K562 (cell line): ENCODE results near the gene DNAJC30. TPM values are rescaled to one million over a fixed set of nuclear protein-coding genes. Genes with fewer than 3 reads are reported as not detected.

Source experiments
- ATAC-seq: fragments of 200-7000 bp; cut with Tn5 transposase; 3 replicates; pipeline ENCODE4 v1.9.1; 2020; ENCODE audit warnings: moderate library complexity
- BruUV-seq: library from RNA; stranded (reverse); fragments of 400-500 nt; replicated peaks from 2 replicates; lab custom pipeline; 2021; lab: Mats Ljungman, UMichigan
- CTCF ChIA-PET: fragments of 300-600 bp; formaldehyde crosslinking; extraction: SDS; loops from one replicate; lab custom pipeline; 2021; ENCODE audit warnings: low intra/inter-chr PET ratio; lab: Yijun Ruan, JAX
- POLR2A ChIA-PET: fragments of 300-600, 350-650 bp; sonication (Branson Sonifier 250); formaldehyde crosslinking; extraction: SDS; loops from one replicate; lab custom pipeline; 2021; ENCODE audit warnings: antibody characterized with exemption, inconsistent platforms; lab: Yijun Ruan, JAX
- DNase-seq, 4 experiments: peaks; one replicate each; pipeline versions ENCODE4 v3.0.0 to v3.0.0-alpha.2; 2011 to 2018; ENCODE audit warnings: low spot score in 3 of 4, mixed read lengths in 3 of 4; ENCODE audit errors: extremely low read depth in 1 of 4
- FAIRE-seq: peaks from 2 replicates; lab custom pipeline; 2011; peaks lifted over from hg19 to GRCh38; lab: Jason Lieb, UNC
- H2AFZ ChIP-seq: 2 replicates; pipeline ENCODE4 v1.6.0; 2011; ENCODE audit warnings: low read depth, low read length, control low read depth, inconsistent platforms
- H3K27ac ChIP-seq: fragments of 200-600 bp; 3 replicates; pipeline ENCODE4 v1.8.0; 2011; ENCODE audit warnings: low read depth, mild to moderate bottlenecking, control low read depth, inconsistent platforms, low read length, moderate library complexity, mixed read lengths; ENCODE audit errors: extremely low read depth
- H3K27me3 ChIP-seq, 2 experiments: fragments of 300-600 bp in 1 of 2; 2 replicates in 1 of 2; 3 replicates in 1 of 2; pipeline versions ENCODE4 v1.6.0 to v1.8.0; 2011; ENCODE audit warnings: inconsistent platforms in 2 of 2, low read length in 2 of 2, mild to moderate bottlenecking in 1 of 2, mixed read lengths in 1 of 2, moderate library complexity in 1 of 2; ENCODE audit not compliant: control insufficient read depth in 2 of 2, insufficient read depth in 2 of 2
- H3K36me3 ChIP-seq: fragments of 300-600 bp; 3 replicates; pipeline ENCODE4 v1.8.0; 2011; ENCODE audit warnings: mild to moderate bottlenecking, low read length, inconsistent platforms; ENCODE audit not compliant: control insufficient read depth, insufficient read depth
- H3K4me1 ChIP-seq, 2 experiments: fragments of 200-600 bp in 1 of 2; replicated peaks in 1 of 2; 2 replicates in 1 of 2; 3 replicates in 1 of 2; pipeline versions ENCODE4 v1.5.1 to v1.8.0; 2011; ENCODE audit warnings: inconsistent platforms in 2 of 2, low read length in 2 of 2, mild to moderate bottlenecking in 1 of 2, mixed read lengths in 1 of 2, moderate library complexity in 1 of 2; ENCODE audit not compliant: control insufficient read depth in 2 of 2, insufficient read depth in 2 of 2
- H3K4me2 ChIP-seq: 2 replicates; pipeline ENCODE4 v1.6.1; 2011; ENCODE audit warnings: low read length, control low read depth, inconsistent platforms, mixed read lengths; ENCODE audit not compliant: insufficient read depth
- H3K4me3 ChIP-seq: fragments of 200-600 bp; sonication (generic), shearing (Covaris generic); 2 replicates; pipeline ENCODE4 v1.5.1; 2016; ENCODE audit warnings: control low read depth, inconsistent platforms
- H3K79me2 ChIP-seq: fragments of 200-600 bp; 3 replicates; pipeline ENCODE4 v1.8.0; 2011; ENCODE audit warnings: low read length, inconsistent platforms; ENCODE audit not compliant: control insufficient read depth, insufficient read depth
- H3K9ac ChIP-seq, 2 experiments: 2 replicates each; pipeline versions ENCODE4 v1.6.0 to v1.6.1; 2011; ENCODE audit warnings: low read depth in 2 of 2, low read length in 2 of 2, control low read depth in 1 of 2, inconsistent platforms in 1 of 2, mild to moderate bottlenecking in 1 of 2, mixed read lengths in 1 of 2; ENCODE audit not compliant: insufficient read depth in 1 of 2
- H3K9me1 ChIP-seq: one replicate; pipeline ENCODE4 v1.6.0; 2011; ENCODE audit warnings: inconsistent platforms, mild to moderate bottlenecking, low read length, moderate library complexity; ENCODE audit not compliant: control insufficient read depth, insufficient read depth
- H3K9me3 ChIP-seq: replicated peaks from 2 replicates; pipeline ENCODE4 v1.5.1; 2011; ENCODE audit warnings: low read depth, low read length, inconsistent platforms; ENCODE audit not compliant: control insufficient read depth, insufficient read depth
- H4K20me1 ChIP-seq: replicated peaks from 2 replicates; pipeline ENCODE4 v1.6.1; 2011; ENCODE audit warnings: low read length, inconsistent platforms, mixed read lengths; ENCODE audit not compliant: control insufficient read depth, insufficient read depth
- GATA2 ChIP-seq: sonication (generic); formaldehyde crosslinking; IDR thresholded peaks from 2 replicates; pipeline ENCODE4 v1.4.0; 2020; ENCODE audit warnings: mild to moderate bottlenecking, missing genetic modification reagents
- ZBTB7A ChIP-seq: IDR thresholded peaks from 2 replicates; pipeline ENCODE4 v1.6.1; 2011; ENCODE audit warnings: low read depth, mild to moderate bottlenecking, low read length, moderate library complexity, borderline replicate concordance; ENCODE audit not compliant: control insufficient read depth
- ZNF584 ChIP-seq: fragments of 200-800 bp; sonication (Bioruptor generic); IDR thresholded peaks from 2 replicates; pipeline ENCODE4 v1.6.1; 2016; ENCODE audit warnings: low read depth, mild to moderate bottlenecking, missing genetic modification characterization, missing compliant biosample characterization
- WGBS: fragments of 100-300 bp; shearing (Covaris generic); methylation state at CpG from one replicate; pipeline ENCODE4 v1.1.6; 2016; ENCODE audit warnings: low coverage, mixed read lengths; ENCODE audit not compliant: insufficient coverage; ENCODE audit errors: missing lambda C conversion rate; 5-methylcytosine and 5-hydroxymethylcytosine counted together
- in situ Hi-C: fragments of 300-500 bp; cut with MboI; formaldehyde crosslinking; loops from 4 replicates; pipeline ENCODE4 v1.15.0; 2018; ENCODE audit warnings: inconsistent platforms, mixed read lengths
- intact Hi-C: fragments of 100-400 bp; cut with micrococcal nuclease; formaldehyde crosslinking; loops from 2 replicates; pipeline ENCODE4 v1.14.2; 2022
- polyA plus RNA-seq, 8 experiments: library from polyadenylated mRNA; depleted of rRNA in 4 of 8; stranded (reverse) in 5 of 8; unstranded in 3 of 8; fragments of >200 nt; fragmentation: Nextera tagmentation in 2 of 8; fragmentation: Illumina TruSeq in 1 of 8; extraction: Ambion mirVana in 2 of 8; extraction: Trizol in 1 of 8; gene quantifications; 2 replicates each; pipeline versions ENCODE4 v1.2.1 to v1.2.3, GENCODE V29; 2011 to 2014; ENCODE audit warnings: inconsistent platforms in 1 of 8, missing spikeins in 1 of 8
- total RNA-seq, 7 experiments: library from RNA; depleted of rRNA in 6 of 7; stranded (reverse); fragments of >200 nt in 6 of 7; fragmentation: Illumina TruSeq in 2 of 7; extraction: Trizol in 2 of 7; gene quantifications; 2 replicates each; pipeline versions ENCODE4 v1.2.1 to v1.2.3, GENCODE V29; 2011 to 2021; ENCODE audit warnings: low replicate concordance in 1 of 7
- TF ChIP-seq, protein P1 (sequence below): fragments of 200-800 bp; sonication (Bioruptor generic); IDR thresholded peaks from 2 replicates; pipeline ENCODE4 v1.6.1; 2016; ENCODE audit warnings: missing genetic modification characterization, missing compliant biosample characterization
- TF ChIP-seq, protein P2 (sequence below): fragments of 250-450 bp; sonication (Bioruptor Pico); IDR thresholded peaks from 2 replicates; pipeline ENCODE4 v1.8.0; 2021; ENCODE audit warnings: moderate library complexity, mild to moderate bottlenecking, inconsistent platforms
- TF ChIP-seq, protein P3 (sequence below): fragments of 250-450 bp; sonication (Bioruptor Pico); IDR thresholded peaks from 2 replicates; pipeline ENCODE4 v1.5.0; 2020; ENCODE audit warnings: mild to moderate bottlenecking
- TF ChIP-seq, protein P4 (sequence below): IDR thresholded peaks from 3 replicates; pipeline ENCODE4 v1.6.1; 2011; ENCODE audit warnings: borderline replicate concordance, mild to moderate bottlenecking, moderate library complexity; ENCODE audit not compliant: insufficient read length; ENCODE audit errors: extremely low read depth

Gene DNAJC30
- total and polyA plus RNA-seq, 9 of the 15 experiments (the other 6 are each of a cell fraction or from before 2014, with no cell fraction given): 1.1 to 11.3 (median 4.6) TPM

DNA sequence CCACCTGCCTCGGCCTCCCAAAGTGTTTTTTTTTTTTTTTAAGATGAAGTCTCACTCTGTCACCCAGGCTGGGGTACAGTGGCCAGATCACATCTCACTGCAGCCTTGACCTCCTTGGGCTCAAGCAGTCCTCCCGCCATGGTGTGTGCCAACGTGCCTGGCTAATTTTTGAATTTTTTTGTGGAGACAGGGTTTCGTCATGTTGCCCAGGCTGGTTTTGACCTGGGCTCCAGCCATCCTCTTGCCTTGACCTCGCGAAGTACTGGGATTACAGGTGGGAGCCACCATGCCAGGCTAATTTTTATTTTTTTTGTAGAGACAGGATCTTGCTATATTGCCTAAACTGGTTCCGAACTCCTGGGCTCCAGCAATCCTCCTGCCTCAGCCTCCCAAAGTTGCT lies 49.9 kb downstream of the DNAJC30 start:
- ATAC-seq (no peak), FAIRE-seq (no peak), DNase-seq (no peak)
- ChIA-PET POLR2A (no interaction called here), CTCF (interaction anchor here (0.7 kb wide), 1 partner anchor 115 kb away, joined by 3 read pairs; no protein-coding TSS in a partner anchor)
- WGBS: 12% methylated on average over 7 of the region's 7 CpGs
- H3K9me3 ChIP-seq: no peaks in the 10 kb centered on the region
- BruUV-seq: no TSS peak
- H3K79me2 ChIP-seq: no peaks in the 10 kb centered on the region
- H3K27me3 ChIP-seq: peaks cover 21 to 48% of the 10 kb centered on the region in 2 experiments
- intact Hi-C loops: no loop called here
- no peak overlapping the region for H3K27ac ChIP-seq
- no peak overlapping the region for H3K4me2 ChIP-seq
- H3K9me1 ChIP-seq: no peaks in the 10 kb centered on the region
- no peak overlapping the region for H2AFZ ChIP-seq
- H3K4me1 ChIP-seq: no peaks in the 10 kb centered on the region; a peak in 1 of 5 replicates
- no peaks in the 10 kb centered on the region for H3K36me3 ChIP-seq
- H3K4me3 ChIP-seq: no peak overlapping the region
- H4K20me1 ChIP-seq: peaks cover 5% of the 10 kb centered on the region; the same call in 1 of the 2 replicates
- in situ Hi-C loops: no loop called here
- no peak overlapping the region for H3K9ac ChIP-seq
- no peak for TF ChIP-seq ZBTB7A
- TF ChIP-seq ZNF584 (CRISPR knock-in tag): no peak
- TF ChIP-seq, protein P1, sequence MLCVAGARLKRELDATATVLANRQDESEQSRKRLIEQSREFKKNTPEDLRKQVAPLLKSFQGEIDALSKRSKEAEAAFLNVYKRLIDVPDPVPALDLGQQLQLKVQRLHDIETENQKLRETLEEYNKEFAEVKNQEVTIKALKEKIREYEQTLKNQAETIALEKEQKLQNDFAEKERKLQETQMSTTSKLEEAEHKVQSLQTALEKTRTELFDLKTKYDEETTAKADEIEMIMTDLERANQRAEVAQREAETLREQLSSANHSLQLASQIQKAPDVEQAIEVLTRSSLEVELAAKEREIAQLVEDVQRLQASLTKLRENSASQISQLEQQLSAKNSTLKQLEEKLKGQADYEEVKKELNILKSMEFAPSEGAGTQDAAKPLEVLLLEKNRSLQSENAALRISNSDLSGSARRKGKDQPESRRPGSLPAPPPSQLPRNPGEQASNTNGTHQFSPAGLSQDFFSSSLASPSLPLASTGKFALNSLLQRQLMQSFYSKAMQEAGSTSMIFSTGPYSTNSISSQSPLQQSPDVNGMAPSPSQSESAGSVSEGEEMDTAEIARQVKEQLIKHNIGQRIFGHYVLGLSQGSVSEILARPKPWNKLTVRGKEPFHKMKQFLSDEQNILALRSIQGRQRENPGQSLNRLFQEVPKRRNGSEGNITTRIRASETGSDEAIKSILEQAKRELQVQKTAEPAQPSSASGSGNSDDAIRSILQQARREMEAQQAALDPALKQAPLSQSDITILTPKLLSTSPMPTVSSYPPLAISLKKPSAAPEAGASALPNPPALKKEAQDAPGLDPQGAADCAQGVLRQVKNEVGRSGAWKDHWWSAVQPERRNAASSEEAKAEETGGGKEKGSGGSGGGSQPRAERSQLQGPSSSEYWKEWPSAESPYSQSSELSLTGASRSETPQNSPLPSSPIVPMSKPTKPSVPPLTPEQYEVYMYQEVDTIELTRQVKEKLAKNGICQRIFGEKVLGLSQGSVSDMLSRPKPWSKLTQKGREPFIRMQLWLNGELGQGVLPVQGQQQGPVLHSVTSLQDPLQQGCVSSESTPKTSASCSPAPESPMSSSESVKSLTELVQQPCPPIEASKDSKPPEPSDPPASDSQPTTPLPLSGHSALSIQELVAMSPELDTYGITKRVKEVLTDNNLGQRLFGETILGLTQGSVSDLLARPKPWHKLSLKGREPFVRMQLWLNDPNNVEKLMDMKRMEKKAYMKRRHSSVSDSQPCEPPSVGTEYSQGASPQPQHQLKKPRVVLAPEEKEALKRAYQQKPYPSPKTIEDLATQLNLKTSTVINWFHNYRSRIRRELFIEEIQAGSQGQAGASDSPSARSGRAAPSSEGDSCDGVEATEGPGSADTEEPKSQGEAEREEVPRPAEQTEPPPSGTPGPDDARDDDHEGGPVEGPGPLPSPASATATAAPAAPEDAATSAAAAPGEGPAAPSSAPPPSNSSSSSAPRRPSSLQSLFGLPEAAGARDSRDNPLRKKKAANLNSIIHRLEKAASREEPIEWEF (CRISPR knock-in tag): no peak
- TF ChIP-seq GATA2 (CRISPR knock-in tag): no peak
- TF ChIP-seq, protein P2, sequence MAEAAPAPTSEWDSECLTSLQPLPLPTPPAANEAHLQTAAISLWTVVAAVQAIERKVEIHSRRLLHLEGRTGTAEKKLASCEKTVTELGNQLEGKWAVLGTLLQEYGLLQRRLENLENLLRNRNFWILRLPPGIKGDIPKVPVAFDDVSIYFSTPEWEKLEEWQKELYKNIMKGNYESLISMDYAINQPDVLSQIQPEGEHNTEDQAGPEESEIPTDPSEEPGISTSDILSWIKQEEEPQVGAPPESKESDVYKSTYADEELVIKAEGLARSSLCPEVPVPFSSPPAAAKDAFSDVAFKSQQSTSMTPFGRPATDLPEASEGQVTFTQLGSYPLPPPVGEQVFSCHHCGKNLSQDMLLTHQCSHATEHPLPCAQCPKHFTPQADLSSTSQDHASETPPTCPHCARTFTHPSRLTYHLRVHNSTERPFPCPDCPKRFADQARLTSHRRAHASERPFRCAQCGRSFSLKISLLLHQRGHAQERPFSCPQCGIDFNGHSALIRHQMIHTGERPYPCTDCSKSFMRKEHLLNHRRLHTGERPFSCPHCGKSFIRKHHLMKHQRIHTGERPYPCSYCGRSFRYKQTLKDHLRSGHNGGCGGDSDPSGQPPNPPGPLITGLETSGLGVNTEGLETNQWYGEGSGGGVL: no peak
- TF ChIP-seq, protein P3, sequence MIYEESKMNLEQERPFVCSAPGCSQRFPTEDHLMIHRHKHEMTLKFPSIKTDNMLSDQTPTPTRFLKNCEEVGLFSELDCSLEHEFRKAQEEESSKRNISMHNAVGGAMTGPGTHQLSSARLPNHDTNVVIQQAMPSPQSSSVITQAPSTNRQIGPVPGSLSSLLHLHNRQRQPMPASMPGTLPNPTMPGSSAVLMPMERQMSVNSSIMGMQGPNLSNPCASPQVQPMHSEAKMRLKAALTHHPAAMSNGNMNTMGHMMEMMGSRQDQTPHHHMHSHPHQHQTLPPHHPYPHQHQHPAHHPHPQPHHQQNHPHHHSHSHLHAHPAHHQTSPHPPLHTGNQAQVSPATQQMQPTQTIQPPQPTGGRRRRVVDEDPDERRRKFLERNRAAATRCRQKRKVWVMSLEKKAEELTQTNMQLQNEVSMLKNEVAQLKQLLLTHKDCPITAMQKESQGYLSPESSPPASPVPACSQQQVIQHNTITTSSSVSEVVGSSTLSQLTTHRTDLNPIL: no peak
- TF ChIP-seq, protein P4, sequence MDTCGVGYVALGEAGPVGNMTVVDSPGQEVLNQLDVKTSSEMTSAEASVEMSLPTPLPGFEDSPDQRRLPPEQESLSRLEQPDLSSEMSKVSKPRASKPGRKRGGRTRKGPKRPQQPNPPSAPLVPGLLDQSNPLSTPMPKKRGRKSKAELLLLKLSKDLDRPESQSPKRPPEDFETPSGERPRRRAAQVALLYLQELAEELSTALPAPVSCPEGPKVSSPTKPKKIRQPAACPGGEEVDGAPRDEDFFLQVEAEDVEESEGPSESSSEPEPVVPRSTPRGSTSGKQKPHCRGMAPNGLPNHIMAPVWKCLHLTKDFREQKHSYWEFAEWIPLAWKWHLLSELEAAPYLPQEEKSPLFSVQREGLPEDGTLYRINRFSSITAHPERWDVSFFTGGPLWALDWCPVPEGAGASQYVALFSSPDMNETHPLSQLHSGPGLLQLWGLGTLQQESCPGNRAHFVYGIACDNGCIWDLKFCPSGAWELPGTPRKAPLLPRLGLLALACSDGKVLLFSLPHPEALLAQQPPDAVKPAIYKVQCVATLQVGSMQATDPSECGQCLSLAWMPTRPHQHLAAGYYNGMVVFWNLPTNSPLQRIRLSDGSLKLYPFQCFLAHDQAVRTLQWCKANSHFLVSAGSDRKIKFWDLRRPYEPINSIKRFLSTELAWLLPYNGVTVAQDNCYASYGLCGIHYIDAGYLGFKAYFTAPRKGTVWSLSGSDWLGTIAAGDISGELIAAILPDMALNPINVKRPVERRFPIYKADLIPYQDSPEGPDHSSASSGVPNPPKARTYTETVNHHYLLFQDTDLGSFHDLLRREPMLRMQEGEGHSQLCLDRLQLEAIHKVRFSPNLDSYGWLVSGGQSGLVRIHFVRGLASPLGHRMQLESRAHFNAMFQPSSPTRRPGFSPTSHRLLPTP: no peak
